ENCODE measurements around the gene ZNF107.

- TF ChIP-seq, protein P1, sequence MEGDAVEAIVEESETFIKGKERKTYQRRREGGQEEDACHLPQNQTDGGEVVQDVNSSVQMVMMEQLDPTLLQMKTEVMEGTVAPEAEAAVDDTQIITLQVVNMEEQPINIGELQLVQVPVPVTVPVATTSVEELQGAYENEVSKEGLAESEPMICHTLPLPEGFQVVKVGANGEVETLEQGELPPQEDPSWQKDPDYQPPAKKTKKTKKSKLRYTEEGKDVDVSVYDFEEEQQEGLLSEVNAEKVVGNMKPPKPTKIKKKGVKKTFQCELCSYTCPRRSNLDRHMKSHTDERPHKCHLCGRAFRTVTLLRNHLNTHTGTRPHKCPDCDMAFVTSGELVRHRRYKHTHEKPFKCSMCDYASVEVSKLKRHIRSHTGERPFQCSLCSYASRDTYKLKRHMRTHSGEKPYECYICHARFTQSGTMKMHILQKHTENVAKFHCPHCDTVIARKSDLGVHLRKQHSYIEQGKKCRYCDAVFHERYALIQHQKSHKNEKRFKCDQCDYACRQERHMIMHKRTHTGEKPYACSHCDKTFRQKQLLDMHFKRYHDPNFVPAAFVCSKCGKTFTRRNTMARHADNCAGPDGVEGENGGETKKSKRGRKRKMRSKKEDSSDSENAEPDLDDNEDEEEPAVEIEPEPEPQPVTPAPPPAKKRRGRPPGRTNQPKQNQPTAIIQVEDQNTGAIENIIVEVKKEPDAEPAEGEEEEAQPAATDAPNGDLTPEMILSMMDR (IDR thresholded peaks at IDR 0.05; ENCODE audit: low read depth, low read length) = no peak
- no peak for TF ChIP-seq EZH2phosphoT487 (IDR thresholded peaks at IDR 0.05; ENCODE audit: low read depth)
Measured at GRCh38 chr7:64640504-64640903, 25.4 kb upstream of the ZNF107 start.

Data from OCI-LY3 (cell line).